ENCODE results near the gene LZTS3.

Gene LZTS3

DNA sequence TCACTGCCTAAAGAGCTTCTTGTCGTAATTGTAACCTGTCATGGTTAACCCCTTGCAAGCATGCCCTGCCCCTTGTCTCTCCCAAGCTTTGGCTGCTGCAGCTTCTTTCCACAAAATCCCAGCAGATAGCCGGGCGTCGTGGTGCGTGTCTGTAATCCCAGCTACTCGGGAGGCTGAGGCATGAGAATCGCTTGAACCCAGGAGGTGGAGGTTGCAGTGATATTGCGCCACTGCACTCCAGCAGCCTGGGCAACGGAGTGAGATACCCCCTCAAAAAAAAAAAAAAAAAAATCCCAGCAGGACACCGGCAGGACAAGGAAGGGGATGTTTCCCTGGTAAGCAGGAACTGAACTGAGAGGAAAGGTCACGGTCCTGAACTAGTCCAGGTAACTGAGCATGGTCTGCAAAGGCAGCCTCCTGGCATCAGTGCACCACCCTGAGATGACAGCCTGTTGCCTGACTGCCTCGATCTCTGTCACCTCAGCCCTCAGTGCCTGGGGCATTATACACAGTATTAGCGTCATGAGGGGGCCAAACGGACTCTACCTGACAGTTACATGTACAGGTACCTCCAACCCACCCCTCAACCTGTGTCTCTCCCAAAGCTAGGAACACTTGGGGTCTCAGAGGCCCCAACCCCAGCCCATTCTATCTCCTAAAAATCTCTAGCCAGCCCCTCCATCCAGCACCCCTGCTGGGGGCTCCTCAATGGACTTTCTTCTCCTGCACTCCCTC is 1.8 kb downstream of the LZTS3 start:
- TF ChIP-seq, protein P1, sequence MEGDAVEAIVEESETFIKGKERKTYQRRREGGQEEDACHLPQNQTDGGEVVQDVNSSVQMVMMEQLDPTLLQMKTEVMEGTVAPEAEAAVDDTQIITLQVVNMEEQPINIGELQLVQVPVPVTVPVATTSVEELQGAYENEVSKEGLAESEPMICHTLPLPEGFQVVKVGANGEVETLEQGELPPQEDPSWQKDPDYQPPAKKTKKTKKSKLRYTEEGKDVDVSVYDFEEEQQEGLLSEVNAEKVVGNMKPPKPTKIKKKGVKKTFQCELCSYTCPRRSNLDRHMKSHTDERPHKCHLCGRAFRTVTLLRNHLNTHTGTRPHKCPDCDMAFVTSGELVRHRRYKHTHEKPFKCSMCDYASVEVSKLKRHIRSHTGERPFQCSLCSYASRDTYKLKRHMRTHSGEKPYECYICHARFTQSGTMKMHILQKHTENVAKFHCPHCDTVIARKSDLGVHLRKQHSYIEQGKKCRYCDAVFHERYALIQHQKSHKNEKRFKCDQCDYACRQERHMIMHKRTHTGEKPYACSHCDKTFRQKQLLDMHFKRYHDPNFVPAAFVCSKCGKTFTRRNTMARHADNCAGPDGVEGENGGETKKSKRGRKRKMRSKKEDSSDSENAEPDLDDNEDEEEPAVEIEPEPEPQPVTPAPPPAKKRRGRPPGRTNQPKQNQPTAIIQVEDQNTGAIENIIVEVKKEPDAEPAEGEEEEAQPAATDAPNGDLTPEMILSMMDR (conservative IDR thresholded peaks at IDR 0.05; ENCODE audit: low read depth, low read length), result no peak
- no peak for DNase-seq (ENCODE audit: low read depth)
- no peak overlapping the region for H3K4me3 ChIP-seq (ENCODE audit: low read depth, low read length)

DNA sequence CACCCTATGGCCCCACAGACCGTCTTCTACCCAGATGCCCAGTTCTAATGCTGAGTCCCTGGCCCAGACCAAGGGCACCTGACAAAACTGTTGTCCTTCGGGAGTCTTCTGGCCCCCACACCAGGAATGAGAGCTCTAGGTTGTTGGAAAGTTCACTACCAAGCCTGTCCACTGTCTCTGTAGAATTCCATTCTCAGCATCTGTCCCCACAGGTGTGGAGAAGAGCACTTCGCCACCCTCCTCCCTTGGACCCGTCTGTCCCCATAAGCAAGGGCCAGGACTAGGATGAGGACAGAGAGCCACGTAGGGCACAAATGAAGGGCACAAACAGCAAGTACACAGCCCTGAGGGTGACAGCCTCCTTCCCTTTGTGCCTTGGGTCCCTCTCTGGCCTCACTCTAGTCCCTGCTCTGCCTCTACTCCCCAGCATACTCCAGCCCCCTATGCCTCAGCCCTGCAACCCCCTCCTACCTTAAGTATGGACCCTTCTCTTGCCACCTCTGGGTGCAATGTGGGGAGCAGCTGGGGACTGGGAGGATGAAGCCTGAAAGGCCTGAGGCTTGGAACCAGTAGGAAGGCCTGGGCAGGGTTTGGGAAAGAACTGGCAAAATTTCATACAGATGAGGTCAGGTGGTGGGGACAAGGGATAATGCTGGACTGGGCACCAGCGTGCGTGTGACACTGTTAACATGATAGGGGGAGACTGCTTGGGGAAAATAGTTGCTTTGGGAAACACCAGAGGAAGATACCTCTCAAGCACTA is 4.3 kb downstream of the LZTS3 start:
- no peak overlapping the region for H3K4me3 ChIP-seq (ENCODE audit: low read depth, low read length)
- TF ChIP-seq, protein P1 (conservative IDR thresholded peaks at IDR 0.05; ENCODE audit: low read depth, low read length), result no peak
- no peak for DNase-seq (ENCODE audit: low read depth)

GRCh38 chr20:3168079-3168828 is 5.1 kb downstream of the LZTS3 start:
- TF ChIP-seq, protein P1 (conservative IDR thresholded peaks at IDR 0.05; ENCODE audit: low read depth, low read length), result no peak
- DNase-seq (ENCODE audit: low read depth), result no peak
- H3K4me3 ChIP-seq (ENCODE audit: low read depth, low read length), result no peak overlapping the region

GRCh38 chr20:3167738-3168078 is 5.6 kb downstream of the LZTS3 start:
- no peak overlapping the region for H3K4me3 ChIP-seq (ENCODE audit: low read depth, low read length)
- DNase-seq (ENCODE audit: low read depth), result no peak
- TF ChIP-seq, protein P1 (conservative IDR thresholded peaks at IDR 0.05; ENCODE audit: low read depth, low read length), result no peak

DNA sequence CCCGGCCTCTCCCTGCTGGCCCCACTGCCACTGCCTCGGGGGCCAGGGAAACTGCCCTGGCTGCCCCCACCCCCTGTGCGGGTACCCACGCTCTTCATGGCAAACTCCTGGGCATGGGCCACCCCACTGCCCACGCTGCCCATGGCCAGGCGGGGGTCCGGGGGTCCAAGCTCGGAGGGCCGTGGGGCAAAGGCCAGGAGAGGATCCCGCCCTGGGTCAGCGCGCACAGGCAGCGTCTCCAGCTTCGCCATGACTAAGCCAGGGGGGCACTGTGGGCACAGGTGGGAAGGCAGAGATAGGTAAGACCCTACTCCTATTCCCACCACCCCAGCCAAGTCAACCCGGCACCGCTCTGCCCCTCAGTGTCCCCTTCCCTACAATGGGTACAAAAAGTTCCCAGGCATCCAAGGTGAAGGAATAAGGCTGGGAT is 6.4 kb downstream of the LZTS3 start:
- no peak for DNase-seq (ENCODE audit: low read depth)
- TF ChIP-seq, protein P1 (conservative IDR thresholded peaks at IDR 0.05; ENCODE audit: low read depth, low read length), result no peak

DNA sequence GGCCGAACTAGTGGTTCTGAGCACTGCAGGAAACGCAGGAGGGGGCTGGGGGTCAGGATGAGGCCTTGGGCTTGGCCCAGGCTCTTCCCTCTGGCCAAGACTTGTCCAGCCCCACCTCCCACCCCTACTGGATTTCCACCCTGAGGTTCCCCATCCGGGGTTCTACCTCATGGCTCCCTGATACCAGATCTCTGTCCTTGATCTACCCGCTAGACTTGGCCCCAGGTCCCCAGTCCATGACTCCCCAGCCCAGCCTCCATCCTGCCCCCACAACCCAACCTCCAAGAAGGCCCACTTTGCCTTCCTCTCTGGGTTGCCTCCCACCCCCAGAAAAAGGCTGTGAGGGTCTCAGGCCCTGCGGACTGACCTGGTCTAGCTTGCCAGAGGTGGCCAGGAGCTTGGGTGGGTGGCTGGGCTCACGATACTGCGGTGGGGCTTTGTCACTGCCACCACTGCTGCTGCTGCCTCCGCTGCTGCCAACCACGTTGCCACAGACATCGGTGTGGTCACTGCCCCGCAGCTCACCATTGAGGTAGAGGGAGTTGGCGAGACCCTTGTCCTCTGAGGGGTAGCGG is 6.9 kb downstream of the LZTS3 start:
- H3K4me3 ChIP-seq (ENCODE audit: low read depth, low read length), result no peak overlapping the region
- TF ChIP-seq, protein P1 (conservative IDR thresholded peaks at IDR 0.05; ENCODE audit: low read depth, low read length), result no peak
- no peak for DNase-seq (ENCODE audit: low read depth)

More for the DNA sequence above, 6.4 kb downstream of the LZTS3 start:
- no peak overlapping the region for H3K4me3 ChIP-seq (ENCODE audit: low read depth, low read length)

Data from choroid plexus epithelial cell (primary cell).